ENCODE measurements around the gene ALG8. TPM values are rescaled to one million over a fixed set of nuclear protein-coding genes. Genes with fewer than 3 reads are reported as not detected.

The ALG8 gene
- total RNA-seq, 1 donor from 2014 or later = 32.6 TPM

- no peak overlapping the region for H3K4me3 ChIP-seq
- intact Hi-C loops (cut with DNase I) = no loop called here
- H3K36me3 ChIP-seq = no peaks in the 10 kb centered on the region
- ATAC-seq = no peak
- H3K27ac ChIP-seq = no peak overlapping the region
- no peaks in the 10 kb centered on the region for H3K27me3 ChIP-seq (ENCODE audit: low read depth)
- no peak for TF ChIP-seq CTCF (IDR thresholded peaks at IDR 0.05)
- H3K9me3 ChIP-seq = no peaks in the 10 kb centered on the region
- H3K4me1 ChIP-seq = peaks cover 3% of the 10 kb centered on the region
- DNase-seq = no peak
These were observed 88.2 kb downstream of the ALG8 start for GRCh38 chr11:78050964-78051831.

Other genes with a start within 250 kb of the ALG8 start
- gene INTS4, start 145.0 kb downstream of the ALG8 start, total RNA-seq = 35.4 TPM
- gene KCTD14, start 116.3 kb downstream of the ALG8 start, total RNA-seq = 12.3 TPM
- not detected for gene THRSP, start 75.8 kb downstream of the ALG8 start, total RNA-seq
- 130 TPM for gene NDUFC2, start 59.8 kb downstream of the ALG8 start, total RNA-seq
- gene KCTD21, start 49.0 kb upstream of the ALG8 start, total RNA-seq = 10.4 TPM
- gene USP35, start 49.3 kb upstream of the ALG8 start, total RNA-seq = 6.8 TPM

Measured in lower lobe of right lung (tissue), 2 donors.